Activated CD8-positive, alpha-beta T cell treated with anti-CD3 and anti-CD28 coated beads for 36 hours (primary cell): ENCODE data around the gene ERCC6. TPM values are rescaled to one million over a fixed set of nuclear protein-coding genes. Genes with fewer than 3 reads are reported as not detected.

ENCODE experiments used
- ATAC-seq: fragments of 200-7000 bp; cut with Tn5 transposase; one replicate; pipeline ENCODE4 v1.10.0; 2021; ENCODE audit warnings: mild to moderate bottlenecking, moderate library complexity
- CTCF ChIA-PET: fragments of 350-600 bp; sonication (Branson Sonifier 250); formaldehyde crosslinking; loops from one replicate; lab custom pipeline; 2021; ENCODE audit warnings: antibody characterized with exemption; lab: Charles Lee
- POLR2A ChIA-PET: fragments of 350-600 bp; sonication (Branson Sonifier 250); formaldehyde crosslinking; loops from one replicate; lab custom pipeline; 2021; ENCODE audit warnings: antibody characterized with exemption; lab: Charles Lee
- DNase-seq: peaks from one replicate; pipeline ENCODE4 v3.0.0-alpha.2; 2020
- H3K27ac Mint-ChIP-seq: one replicate; pipeline ENCODE4 v1.8.0; 2021; ENCODE audit warnings: mild to moderate bottlenecking, mixed read lengths
- H3K27me3 Mint-ChIP-seq: one replicate; pipeline ENCODE4 v1.8.0; 2021; ENCODE audit warnings: mixed read lengths
- H3K36me3 Mint-ChIP-seq: one replicate; pipeline ENCODE4 v1.8.0; 2021; ENCODE audit warnings: low read depth, mixed read lengths
- H3K4me1 Mint-ChIP-seq: one replicate; pipeline ENCODE4 v1.8.0; 2021; ENCODE audit warnings: low read depth, mixed read lengths
- H3K4me3 Mint-ChIP-seq: one replicate; pipeline ENCODE4 v1.8.0; 2021; ENCODE audit warnings: mild to moderate bottlenecking, moderate library complexity, mixed read lengths
- H3K9me3 Mint-ChIP-seq: one replicate; pipeline ENCODE4 v1.8.0; 2021; ENCODE audit warnings: mixed read lengths
- intact Hi-C: fragments of 100-400 bp; cut with micrococcal nuclease; formaldehyde crosslinking; loops from one replicate; pipeline ENCODE4 v1.10.0; 2022
- total RNA-seq, 2 experiments: library from RNA; stranded (reverse); gene quantifications; one replicate each; pipeline ENCODE4 v1.2.3, GENCODE V29; 2021
- TF ChIP-seq, protein P1 (sequence below): fragments of 200-600 bp; IDR thresholded peaks from one replicate; pipeline ENCODE4 v1.8.0; 2022; ENCODE audit warnings: antibody characterized with exemption, mild to moderate bottlenecking

The ERCC6 gene
- total RNA-seq, 2 experiments from 2014 or later = 19.1 to 21.8 TPM

GRCh38 chr10:49518982-49519578, 19.8 kb downstream of the ERCC6 start:
- CTCF ChIA-PET = interaction anchor here (0.6 to 2.5 kb wide), 14 partner anchors 8 to 863 kb away, joined by 3 to 23 read pairs (median 5); no protein-coding TSS in a partner anchor
- TF ChIP-seq, protein P1, sequence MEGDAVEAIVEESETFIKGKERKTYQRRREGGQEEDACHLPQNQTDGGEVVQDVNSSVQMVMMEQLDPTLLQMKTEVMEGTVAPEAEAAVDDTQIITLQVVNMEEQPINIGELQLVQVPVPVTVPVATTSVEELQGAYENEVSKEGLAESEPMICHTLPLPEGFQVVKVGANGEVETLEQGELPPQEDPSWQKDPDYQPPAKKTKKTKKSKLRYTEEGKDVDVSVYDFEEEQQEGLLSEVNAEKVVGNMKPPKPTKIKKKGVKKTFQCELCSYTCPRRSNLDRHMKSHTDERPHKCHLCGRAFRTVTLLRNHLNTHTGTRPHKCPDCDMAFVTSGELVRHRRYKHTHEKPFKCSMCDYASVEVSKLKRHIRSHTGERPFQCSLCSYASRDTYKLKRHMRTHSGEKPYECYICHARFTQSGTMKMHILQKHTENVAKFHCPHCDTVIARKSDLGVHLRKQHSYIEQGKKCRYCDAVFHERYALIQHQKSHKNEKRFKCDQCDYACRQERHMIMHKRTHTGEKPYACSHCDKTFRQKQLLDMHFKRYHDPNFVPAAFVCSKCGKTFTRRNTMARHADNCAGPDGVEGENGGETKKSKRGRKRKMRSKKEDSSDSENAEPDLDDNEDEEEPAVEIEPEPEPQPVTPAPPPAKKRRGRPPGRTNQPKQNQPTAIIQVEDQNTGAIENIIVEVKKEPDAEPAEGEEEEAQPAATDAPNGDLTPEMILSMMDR = peak; percentile 76
- ATAC-seq = peak; percentile 72

GRCh38 chr10:49518566-49518965, 20.4 kb downstream of the ERCC6 start:
- H3K27ac Mint-ChIP-seq = no peak overlapping the region
- no peak for DNase-seq
- no peaks in the 10 kb centered on the region for H3K4me1 Mint-ChIP-seq
- H3K9me3 Mint-ChIP-seq = no peaks in the 10 kb centered on the region
- TF ChIP-seq, protein P1 = no peak
- no peaks in the 10 kb centered on the region for H3K27me3 Mint-ChIP-seq
- POLR2A ChIA-PET = interaction anchor here (1.8 kb wide), 1 partner anchor 10 kb away, joined by 7 read pairs; no protein-coding TSS in a partner anchor
- peaks cover 16% of the 10 kb centered on the region for H3K36me3 Mint-ChIP-seq
- CTCF ChIA-PET = interaction anchor here (1.1 to 2.5 kb wide), 8 partner anchors 8 to 860 kb away, joined by 3 to 23 read pairs (median 6); no protein-coding TSS in a partner anchor
- ATAC-seq = no peak
- H3K4me3 Mint-ChIP-seq = no peak overlapping the region
- intact Hi-C loops = loop anchor here (10.0 kb wide), 2 partner anchors 534 to 864 kb away; no protein-coding TSS in a partner anchor

More at GRCh38 chr10:49518982-49519578, 19.8 kb downstream of the ERCC6 start:
- H3K4me3 Mint-ChIP-seq = no peak overlapping the region
- POLR2A ChIA-PET = interaction anchor here (1.8 kb wide), 1 partner anchor 10 kb away, joined by 7 read pairs; no protein-coding TSS in a partner anchor
- no peaks in the 10 kb centered on the region for H3K4me1 Mint-ChIP-seq
- H3K27ac Mint-ChIP-seq = no peak overlapping the region
- intact Hi-C loops = loop anchor here (10.0 kb wide), 2 partner anchors 534 to 864 kb away; no protein-coding TSS in a partner anchor
- peak; percentile 42 for DNase-seq
- no peaks in the 10 kb centered on the region for H3K9me3 Mint-ChIP-seq
- H3K27me3 Mint-ChIP-seq = no peaks in the 10 kb centered on the region
- peaks cover 19% of the 10 kb centered on the region for H3K36me3 Mint-ChIP-seq

- H3K36me3 Mint-ChIP-seq = peaks cover 18% of the 10 kb centered on the region
- POLR2A ChIA-PET = no interaction called here
These were observed 22.5 kb downstream of the ERCC6 start for GRCh38 chr10:49516216-49516970.

GRCh38 chr10:49512121-49512809, 26.7 kb downstream of the ERCC6 start:
- Mint-ChIP-seq H3K27me3 (peaks cover 12% of the 10 kb centered on the region), H3K36me3 (peaks cover 9% of the 10 kb centered on the region), H3K4me1 (peaks cover 21% of the 10 kb centered on the region), H3K27ac (no peak overlapping the region), H3K4me3 (no peak overlapping the region), H3K9me3 (no peaks in the 10 kb centered on the region)
- ChIA-PET CTCF (interaction anchor here (0.6 to 6.0 kb wide), 23 partner anchors 9 to 856 kb away, joined by 3 to 155 read pairs (median 4); partner anchors contain the start of gene ERCC6), POLR2A (interaction anchor here (1.3 kb wide), 1 partner anchor 26 kb away, joined by 4 read pairs; no protein-coding TSS in a partner anchor)
- intact Hi-C loops = loop anchor here (2.0 to 10.0 kb wide), 3 partner anchors 103 to 857 kb away; no protein-coding TSS in a partner anchor
- peak; percentile 28 for DNase-seq
- TF ChIP-seq, protein P1 = peak; percentile 86
- peak; percentile 63 for ATAC-seq

More at GRCh38 chr10:49516216-49516970, 22.5 kb downstream of the ERCC6 start:
- Mint-ChIP-seq H3K27me3 (peaks cover 6% of the 10 kb centered on the region), H3K27ac (no peak overlapping the region), H3K9me3 (no peaks in the 10 kb centered on the region), H3K4me1 (no peaks in the 10 kb centered on the region), H3K4me3 (no peak overlapping the region)
- no peak for DNase-seq
- no peak for ATAC-seq
- TF ChIP-seq, protein P1 = no peak
- CTCF ChIA-PET = interaction anchor here (2.2 kb wide), 1 partner anchor 109 kb away, joined by 13 read pairs; no protein-coding TSS in a partner anchor
- intact Hi-C loops = loop anchor here (10.0 kb wide), 2 partner anchors 532 to 862 kb away; no protein-coding TSS in a partner anchor
